Fibroblast of pulmonary artery (primary cell): ENCODE measurements around the gene CTNNA3.
A peak's percentile ranks its signal among the peaks of the same experiment; 100 is the strongest.

ENCODE experiments used
- DNase-seq: peaks from one replicate; pipeline ENCODE4 v3.0.0-alpha.2; 2010; ENCODE audit warnings: low read depth
- H3K4me3 ChIP-seq: replicated peaks from 2 replicates; pipeline ENCODE4 v1.5.1; 2011; ENCODE audit warnings: low read depth, mild to moderate bottlenecking, control low read depth, low read length, moderate library complexity
- TF ChIP-seq, protein P1 (sequence below): IDR thresholded peaks from 2 replicates; pipeline ENCODE4 v1.5.1; 2011; ENCODE audit warnings: mild to moderate bottlenecking, control low read depth, low read length, inconsistent platforms; ENCODE audit errors: missing control alignments

The CTNNA3 gene

DNA sequence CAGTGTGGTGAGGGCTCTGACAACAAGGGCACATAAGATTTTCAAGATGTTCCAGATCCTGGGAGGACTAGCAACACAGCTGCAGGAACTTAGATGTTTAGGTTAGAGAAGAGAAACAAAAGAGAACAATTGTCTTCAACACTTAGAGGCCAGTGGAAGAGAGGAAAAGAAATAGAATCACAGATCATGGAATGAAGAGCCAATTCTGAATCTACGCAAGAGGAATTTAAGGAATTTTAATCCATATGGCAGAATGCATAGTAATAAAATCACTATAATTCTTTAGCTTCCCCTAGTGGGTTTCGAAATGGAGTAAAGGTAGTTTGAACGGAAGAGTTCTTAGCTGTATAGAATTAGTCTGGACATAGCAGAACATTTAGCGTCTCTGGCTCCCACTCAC, 884.8 kb downstream of the CTNNA3 start:
- DNase-seq, result no peak
- H3K4me3 ChIP-seq, result no peak overlapping the region
- TF ChIP-seq, protein P1, sequence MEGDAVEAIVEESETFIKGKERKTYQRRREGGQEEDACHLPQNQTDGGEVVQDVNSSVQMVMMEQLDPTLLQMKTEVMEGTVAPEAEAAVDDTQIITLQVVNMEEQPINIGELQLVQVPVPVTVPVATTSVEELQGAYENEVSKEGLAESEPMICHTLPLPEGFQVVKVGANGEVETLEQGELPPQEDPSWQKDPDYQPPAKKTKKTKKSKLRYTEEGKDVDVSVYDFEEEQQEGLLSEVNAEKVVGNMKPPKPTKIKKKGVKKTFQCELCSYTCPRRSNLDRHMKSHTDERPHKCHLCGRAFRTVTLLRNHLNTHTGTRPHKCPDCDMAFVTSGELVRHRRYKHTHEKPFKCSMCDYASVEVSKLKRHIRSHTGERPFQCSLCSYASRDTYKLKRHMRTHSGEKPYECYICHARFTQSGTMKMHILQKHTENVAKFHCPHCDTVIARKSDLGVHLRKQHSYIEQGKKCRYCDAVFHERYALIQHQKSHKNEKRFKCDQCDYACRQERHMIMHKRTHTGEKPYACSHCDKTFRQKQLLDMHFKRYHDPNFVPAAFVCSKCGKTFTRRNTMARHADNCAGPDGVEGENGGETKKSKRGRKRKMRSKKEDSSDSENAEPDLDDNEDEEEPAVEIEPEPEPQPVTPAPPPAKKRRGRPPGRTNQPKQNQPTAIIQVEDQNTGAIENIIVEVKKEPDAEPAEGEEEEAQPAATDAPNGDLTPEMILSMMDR, result no peak

- TF ChIP-seq, protein P1, result no peak
- H3K4me3 ChIP-seq, result no peak overlapping the region
Measured at GRCh38 chr10:66809402-66809801, 886.6 kb downstream of the CTNNA3 start.

DNA sequence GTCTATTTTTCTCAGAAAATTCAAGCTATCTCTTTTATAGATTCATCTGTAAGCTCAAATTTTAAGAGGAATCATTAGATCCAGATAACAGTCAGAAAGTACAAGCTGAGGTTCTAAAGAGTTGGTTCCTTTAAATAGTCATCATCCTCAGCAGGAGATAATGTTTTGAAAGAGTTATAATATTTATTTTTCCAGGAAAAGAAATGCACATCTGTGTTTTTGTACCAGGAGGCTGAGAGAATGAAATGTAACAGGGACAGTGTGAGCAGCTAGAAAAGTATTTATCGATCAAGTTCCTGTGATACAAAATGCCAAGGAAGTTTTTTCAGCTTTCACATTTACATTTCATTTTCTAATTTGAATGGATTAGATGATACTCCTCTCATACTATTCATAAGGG, 890.4 kb downstream of the CTNNA3 start:
- H3K4me3 ChIP-seq, result no peak overlapping the region
- DNase-seq, result no peak
- TF ChIP-seq, protein P1, result no peak

More at GRCh38 chr10:66809402-66809801, 886.6 kb downstream of the CTNNA3 start:
- DNase-seq, result no peak

GRCh38 chr10:66804962-66805361, 891.0 kb downstream of the CTNNA3 start:
- H3K4me3 ChIP-seq, result no peak overlapping the region
- TF ChIP-seq, protein P1, result no peak
- no peak for DNase-seq

- TF ChIP-seq, protein P1, result no peak
- no peak overlapping the region for H3K4me3 ChIP-seq
- DNase-seq, result no peak
Measured at GRCh38 chr10:66803174-66803573, 892.8 kb downstream of the CTNNA3 start.

DNA sequence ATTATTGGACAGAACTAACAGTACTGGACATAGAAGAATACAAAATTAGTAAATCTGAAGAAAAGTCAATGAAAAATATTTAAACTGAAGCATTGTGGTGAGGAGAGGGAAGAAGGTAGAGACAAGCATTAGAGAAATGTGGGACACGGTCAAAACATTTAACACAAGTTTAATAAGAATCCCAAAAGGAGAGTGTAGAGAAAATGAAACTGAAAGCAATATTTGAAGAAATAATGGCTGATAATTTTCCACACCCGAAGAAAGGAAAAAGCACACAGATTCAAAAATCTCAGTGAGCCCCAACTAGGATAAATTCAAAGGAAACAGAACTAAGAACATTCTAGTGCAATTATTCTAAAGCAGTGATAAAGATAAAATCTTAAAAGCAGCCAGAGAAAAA, 896.5 kb downstream of the CTNNA3 start:
- TF ChIP-seq, protein P1, result no peak
- peak overlapping the region; percentile 18 for H3K4me3 ChIP-seq
- DNase-seq, result no peak

GRCh38 chr10:66795866-66796265, 900.1 kb downstream of the CTNNA3 start:
- TF ChIP-seq, protein P1, result no peak
- no peak for DNase-seq
- H3K4me3 ChIP-seq, result no peak overlapping the region
